Inflammatory macrophage (primary cell): ENCODE data around the gene ZNF28.
"Not testable (repeated sequence)": the region's sequence is repeated elsewhere in the genome, so short reads cannot be mapped to it uniquely, and the experiment has no call there.

Source experiments
- DNase-seq, 2 donors: peaks; one replicate each; pipeline ENCODE4 v3.0.0-alpha.2; 2020 to 2022
- total RNA-seq, 18 experiments: gene quantifications; one replicate each; lab custom pipeline; 2026; ENCODE audit warnings: mixed read lengths in 6 of 18, inconsistent platforms in 2 of 18; lab: John Stamatoyannopoulos, UW

ZNF28 gene
- 14.1 to 57.0 (median 39.1) reads per million in 18 experiments for total RNA-seq

DNA sequence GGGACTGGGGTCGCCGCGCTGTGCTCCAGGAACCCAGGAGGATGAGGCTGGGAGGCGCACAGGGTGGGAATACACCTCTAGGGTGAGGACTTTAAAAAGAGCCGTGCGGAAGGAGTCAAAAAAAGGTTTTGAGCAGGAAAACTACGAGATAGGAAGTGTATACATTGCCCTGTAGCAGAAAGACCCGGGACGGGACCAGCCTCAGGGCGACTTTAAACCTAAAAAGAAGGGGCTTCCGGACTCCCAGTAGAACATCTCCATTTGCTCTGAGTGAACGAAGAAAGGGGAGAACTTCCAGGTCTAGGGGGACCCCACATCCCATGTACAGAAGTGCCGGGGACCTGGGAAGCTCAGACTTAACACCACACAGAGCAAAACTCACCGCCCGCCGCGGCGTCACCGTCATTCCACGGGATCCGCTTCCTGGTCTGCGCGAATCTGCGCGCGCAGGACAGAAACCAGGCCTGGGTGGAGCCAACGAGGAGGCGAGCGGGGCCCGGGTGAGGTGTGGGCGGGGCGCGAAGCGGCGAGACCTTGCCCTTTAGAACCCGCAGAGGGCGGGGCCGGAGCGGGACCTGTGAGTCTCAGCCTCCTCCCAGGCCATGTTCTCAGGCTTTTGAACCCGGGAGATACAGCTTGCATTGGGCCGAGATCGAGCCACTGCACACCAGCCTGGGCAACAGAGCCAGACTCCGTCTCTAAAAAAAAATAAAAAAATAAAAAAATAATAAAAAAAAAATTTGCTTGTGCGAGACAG, at the start of gene ZNF28:
ZNF28 (minus strand) TSS at position 430 of the 757 bp plus-strand sequence. CDS start 3,675 bp downstream, outside the sequence.
- peak; percentile 26 to 57 for DNase-seq

GRCh38 chr19:52868031-52868430, 46.6 kb upstream of the ZNF28 start:
- DNase-seq = not testable (repeated sequence)

DNA sequence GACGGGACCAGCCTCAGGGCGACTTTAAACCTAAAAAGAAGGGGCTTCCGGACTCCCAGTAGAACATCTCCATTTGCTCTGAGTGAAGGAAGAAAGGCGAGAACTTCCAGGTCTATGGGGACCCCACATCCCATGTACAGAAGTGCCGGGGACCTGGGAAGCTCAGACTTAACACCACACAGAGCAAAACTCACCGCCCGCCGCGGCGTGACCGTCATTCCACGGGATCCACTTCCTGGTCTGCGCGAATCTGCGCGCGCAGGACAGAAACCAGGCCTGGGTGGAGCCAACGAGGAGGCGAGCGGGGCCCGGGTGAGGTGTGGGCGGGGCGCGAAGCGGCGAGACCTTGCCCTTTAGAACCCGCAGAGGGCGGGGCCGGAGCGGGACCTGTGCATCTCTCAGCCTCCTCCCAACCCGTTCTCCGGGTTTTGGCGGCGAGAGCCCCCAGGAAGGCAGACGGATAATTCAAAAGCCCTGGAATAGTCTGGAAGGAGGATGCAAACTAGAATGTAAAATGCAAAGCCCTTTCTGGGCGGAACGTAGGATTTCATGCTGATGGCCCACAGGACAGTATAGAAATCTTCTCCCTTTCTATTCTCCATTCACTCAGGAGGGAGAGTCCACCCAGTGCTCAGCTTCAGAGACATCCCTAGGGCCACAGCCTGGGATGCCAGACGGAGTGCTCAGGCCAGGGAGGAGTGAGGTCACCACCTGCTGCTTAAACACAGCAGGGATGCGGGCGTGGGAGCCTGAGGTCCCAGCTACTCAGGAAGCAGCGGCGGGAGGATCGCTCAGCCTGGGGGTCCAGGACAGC, 36.2 kb upstream of the ZNF28 start, which contains the start of gene ZNF468:
ZNF468 (minus strand) TSS at position 242 of the 814 bp plus-strand sequence. CDS start 3,347 bp downstream, outside the sequence.
- peak; percentile 61 to 82 for DNase-seq

DNA sequence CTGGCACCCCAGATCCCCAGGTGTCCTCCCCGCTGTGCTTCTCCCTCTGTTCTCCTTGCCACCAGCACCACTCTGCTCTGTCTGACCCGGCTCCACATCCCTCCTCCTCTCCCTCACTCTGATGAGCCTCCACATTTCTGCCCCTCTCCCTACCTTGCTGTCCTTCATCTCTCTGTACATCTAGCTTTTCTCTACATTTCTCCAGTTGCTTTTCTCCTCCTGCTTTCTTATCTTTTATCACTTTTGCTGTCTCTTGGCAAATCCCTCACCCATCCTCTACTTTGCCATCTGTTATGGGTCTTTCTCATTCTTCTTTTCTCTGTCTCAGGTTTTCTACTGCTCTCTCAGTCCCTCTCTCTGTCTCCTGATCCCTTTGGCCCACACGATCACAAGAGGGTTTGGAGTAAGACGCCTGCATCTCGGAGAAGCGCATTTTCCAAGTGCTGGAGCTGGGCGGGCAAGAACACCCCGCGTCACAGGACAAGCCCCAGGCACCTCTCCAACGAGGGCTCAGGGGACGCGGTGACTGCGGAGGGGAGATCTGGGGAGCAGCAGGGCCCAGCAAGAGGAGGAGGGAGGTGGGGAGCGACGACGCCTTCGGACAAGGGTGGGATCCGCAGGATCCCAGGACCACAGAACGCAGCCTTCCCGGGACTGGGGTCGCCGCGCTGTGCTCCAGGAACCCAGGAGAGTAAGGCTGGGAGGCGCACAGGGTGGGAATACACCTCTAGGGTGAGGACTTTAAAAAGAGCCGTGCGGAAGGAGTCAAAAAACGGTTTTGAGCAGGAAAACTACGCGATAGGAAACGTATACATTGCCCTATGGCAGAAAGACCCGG, 35.3 kb upstream of the ZNF28 start:
- peak in 1 of 2 donors; percentile 6 for DNase-seq

- not testable (repeated sequence) for DNase-seq
Observed at GRCh38 chr19:52847352-52847751, 25.9 kb upstream of the ZNF28 start.

DNA sequence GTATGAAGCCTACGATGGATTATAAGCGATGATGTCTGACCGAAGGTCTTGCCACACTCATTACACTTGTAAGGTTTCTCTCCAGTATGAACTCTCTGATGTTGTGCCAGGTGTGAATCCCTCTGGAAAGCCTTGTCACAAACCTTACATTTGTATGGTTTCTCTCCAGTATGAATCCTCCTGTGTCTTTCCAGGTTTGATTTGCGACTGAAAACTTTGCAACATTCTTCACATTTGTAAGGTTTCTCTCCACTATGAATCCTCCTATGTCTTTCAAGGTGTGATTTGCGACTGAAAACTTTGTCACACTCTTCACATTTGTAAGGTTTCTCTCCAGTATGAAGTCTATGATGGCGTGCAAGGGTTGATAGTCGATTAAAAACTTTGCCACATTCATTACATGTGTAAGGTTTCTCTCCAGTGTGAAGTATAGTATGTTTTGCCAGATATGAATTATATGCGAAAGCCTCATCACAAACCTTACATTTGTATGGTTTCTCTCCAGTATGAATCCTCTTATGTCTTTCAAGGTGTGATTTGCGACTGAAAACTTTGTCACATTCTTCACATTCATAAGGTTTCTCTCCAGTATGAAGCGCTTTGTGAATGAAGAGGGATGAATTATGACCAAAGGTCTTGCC, 19.5 kb upstream of the ZNF28 start:
- not testable (repeated sequence) for DNase-seq

DNA sequence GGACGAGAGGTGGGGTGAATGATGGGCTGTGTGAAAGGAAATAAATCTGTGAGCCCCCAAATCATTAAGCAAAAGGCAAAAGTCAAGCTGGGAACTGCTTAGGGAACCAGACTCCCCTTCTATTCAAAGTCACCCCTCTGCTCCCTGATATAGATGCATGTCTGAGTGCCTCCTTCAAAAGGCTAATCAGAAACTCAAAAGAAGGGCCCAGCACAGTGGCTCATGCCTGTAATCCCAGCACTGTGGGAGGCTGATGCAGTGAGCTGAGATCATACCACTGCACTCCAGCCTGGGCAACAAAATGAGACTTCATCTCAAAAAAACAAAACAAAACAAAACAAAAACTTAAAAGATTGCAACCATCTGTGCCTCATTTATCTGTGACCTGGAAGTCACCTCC, 12.9 kb upstream of the ZNF28 start:
- not testable (repeated sequence) for DNase-seq

DNA sequence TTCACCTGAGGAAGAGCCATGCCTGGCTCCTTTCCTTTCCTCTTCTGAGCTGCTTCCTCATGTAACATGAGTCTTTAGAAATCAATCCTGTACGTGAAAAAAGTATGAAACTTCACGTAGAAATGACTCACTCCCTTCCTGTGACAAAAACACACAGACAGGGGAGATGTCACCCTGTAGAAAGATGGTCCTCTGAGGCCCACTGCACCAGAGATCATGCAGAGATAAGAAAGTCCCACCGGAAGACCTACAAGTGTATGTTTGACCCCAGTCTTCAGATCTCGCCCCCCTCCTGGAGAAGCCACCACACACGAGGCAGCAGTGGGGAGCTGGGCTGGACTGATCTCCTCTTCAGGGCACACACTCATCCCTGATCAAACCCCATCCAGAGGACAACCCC, 12.1 kb upstream of the ZNF28 start:
- DNase-seq = not testable (repeated sequence)

DNA sequence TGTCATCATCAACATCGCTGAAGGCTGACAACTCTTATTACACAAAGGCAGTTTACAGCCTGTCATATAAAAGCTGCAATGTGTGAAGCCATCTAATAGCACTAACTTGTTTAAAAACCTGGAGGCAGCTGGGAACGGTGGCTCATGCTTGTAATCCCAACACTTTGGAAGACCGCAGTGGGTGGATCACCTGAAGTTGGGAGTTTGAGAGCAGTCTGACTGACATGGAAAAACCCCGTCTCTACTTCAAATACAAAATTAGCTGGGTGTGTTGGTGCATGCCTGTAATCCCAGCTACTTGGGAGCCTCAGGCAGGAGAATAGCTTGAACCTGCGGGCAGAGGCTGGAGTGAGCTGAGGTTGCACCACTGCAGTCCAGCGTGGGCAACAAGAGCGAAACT, 8.4 kb upstream of the ZNF28 start:
- DNase-seq = not testable (repeated sequence)

DNA sequence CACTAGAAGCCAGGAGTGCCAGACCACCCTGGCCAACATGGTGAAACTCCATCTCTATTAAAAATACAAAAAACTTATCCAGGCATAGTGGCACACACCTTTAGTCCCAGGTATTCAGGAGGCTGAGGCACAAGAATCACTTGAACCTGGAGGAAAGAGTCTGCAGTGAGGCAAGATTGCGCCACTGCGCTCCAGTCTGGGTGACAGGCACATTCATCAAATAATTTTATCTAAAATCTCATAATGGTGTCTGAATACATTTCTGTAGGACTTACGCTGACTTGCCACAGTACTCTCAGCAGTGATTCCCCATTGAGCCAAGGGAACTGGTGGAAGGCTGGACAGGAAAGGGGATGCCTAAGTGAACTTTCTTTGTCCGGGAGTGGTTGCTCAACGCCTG, 4.3 kb upstream of the ZNF28 start:
- DNase-seq = no peak

DNA sequence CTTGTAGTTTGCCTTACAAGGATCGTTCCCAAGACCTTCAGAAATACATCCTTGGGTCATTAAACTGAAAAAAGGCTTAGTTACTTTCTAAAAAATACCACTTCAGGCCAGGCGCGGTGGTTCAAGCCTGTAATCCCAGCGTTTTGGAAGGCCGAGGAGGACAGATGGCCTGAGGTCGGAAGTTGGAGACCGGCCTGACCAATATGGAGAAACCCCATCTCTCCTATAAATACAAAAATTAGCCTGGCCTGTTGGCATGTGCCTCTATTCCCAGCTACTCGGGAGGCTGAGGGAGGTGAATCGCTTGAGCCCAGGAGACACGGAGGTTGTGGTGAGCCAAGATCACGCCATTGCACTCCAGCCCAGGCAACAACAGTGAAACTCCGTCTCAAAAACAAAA, 2.2 kb upstream of the ZNF28 start:
- no peak for DNase-seq

- DNase-seq = peak in 1 of 2 donors; percentile 17
Observed at GRCh38 chr19:52820472-52821203, 795 bp downstream of the ZNF28 start.

DNA sequence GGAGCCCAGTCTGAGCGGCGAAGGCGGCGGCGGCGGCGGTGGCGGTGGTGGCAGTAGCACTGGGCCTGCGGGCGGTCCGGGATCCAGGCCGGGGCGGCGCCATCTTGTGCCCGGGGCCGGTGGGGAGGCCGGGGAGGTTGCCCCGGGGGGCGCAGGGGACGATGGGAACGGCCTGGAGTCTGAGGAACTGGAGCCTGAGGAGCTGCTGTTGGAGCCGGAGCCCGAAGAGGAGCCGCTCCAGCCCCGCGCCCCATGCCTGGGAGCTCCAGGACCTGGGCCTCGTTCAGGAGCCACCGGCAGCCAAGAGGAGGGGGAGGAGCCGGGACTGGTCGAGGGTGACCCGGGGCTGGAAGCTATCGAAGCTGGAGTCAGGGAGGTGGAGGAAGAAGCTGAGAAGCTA, 11.6 kb downstream of the ZNF28 start:
- no peak for DNase-seq

DNA sequence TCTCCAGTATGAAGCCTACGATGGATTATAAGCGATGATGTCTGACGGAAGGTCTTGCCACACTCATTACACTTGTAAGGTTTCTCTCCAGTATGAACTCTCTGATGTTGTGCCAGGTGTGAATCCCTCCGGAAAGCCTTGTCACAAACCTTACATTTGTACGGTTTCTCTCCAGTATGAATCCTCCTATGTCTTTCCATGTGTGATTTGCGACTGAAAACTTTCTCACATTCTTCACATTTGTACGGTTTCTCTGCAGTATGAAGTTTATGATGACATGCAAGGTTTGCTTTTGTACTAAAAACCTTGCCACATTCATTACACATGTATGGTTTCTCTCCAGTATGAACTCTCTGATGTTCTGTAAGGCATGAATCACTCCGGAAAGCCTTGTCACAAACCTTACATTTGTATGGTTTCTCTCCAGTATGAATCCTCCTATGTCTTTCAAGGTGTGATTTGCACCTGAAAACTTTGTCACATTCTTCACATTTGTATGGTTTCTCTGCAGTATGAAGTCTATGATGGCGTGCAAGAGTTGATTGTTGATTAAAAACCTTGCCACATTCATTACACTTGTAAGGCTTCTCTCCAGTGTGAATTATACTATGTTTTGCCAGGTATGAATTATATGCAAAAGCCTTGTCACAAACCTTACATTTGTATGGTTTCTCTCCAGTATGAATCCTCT, 21.3 kb downstream of the ZNF28 start:
- DNase-seq = not testable (repeated sequence)

DNA sequence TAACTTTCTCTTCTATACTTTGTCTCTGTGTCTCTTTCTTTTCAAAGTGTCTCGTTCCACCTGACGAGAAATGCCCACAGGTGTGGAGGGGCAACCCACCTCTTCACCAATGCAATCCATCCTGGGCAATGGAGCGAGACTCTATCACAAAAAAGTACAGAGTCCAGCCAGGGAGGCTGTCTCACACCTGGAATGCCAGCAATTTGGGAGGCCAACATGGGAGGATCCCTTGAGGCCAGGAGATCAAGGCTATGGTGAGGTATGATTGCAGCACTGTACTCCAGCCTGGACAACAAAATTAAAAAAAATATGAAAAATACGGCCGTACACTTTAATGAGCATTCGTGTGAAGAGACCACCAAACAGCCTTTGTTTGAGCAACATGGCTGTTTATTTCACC, 32.0 kb downstream of the ZNF28 start:
- no peak for DNase-seq

GRCh38 chr19:52786464-52787354, 34.7 kb downstream of the ZNF28 start, which contains the start of gene ZNF600:
Gene ZNF600, minus strand, starts transcription at chr19:52786791. Its CDS starts 7,903 bp downstream, at chr19:52778888.
- DNase-seq = peak; percentile 75 to 92

GRCh38 chr19:52786078-52786463, 35.4 kb downstream of the ZNF28 start:
- DNase-seq = no peak

DNA sequence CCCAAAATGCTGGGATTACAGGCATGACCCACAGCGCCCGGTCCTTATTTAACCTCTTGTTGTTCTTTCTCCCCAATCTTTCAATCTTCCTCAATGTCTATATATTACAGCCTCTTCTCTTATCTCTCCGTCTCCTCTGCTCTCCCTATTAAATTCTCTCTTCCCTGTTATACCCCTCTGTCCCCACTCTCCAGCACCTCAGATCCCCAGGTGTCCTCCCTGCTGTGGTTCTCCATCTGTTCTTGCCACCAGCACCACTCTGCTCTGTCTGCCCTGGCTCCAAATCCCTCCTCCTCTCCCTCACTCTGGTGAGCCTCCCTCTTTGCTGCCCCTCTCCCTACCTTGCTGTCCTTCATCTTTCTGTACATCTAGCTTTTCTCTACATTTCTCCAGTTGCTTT, 35.9 kb downstream of the ZNF28 start:
- no peak for DNase-seq

- DNase-seq = not testable (repeated sequence)
Observed at GRCh38 chr19:52782864-52783263, 38.6 kb downstream of the ZNF28 start.
